Measurements from ENCODE around the gene CTDP1.
"Not testable (repeated sequence)": the region's sequence is repeated elsewhere in the genome, so short reads cannot be mapped to it uniquely, and the experiment has no call there.

CTDP1 gene

DNA sequence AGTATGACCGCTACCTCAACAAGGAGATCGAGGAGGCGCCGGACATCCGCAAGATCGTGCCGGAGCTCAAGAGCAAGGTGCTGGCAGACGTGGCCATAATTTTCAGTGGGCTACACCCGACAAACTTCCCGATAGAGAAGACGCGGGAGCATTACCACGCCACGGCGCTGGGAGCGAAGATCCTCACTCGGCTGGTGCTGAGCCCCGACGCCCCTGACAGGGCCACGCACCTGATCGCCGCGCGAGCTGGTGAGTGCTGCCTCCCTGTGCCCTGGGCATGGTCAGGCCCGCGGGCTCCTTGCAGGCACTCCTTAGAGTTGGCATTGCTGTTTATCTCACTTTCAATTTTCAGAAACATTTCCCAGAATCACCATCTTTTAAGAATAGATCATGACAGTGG is 35.7 kb downstream of the CTDP1 start:
- Histone ChIP-seq H3K36me3 (ENCODE audit: insufficient read depth, low read length) (no peaks in the 10 kb centered on the region), H3K27ac (no peak overlapping the region), H3K9ac (ENCODE audit: insufficient read length) (no peak overlapping the region), H3K4me3 (no peak overlapping the region), H3K9me3 (ENCODE audit: low read depth, low read length) (no peaks in the 10 kb centered on the region)
- TF ChIP-seq EZH2 (IDR thresholded peaks at IDR 0.05) (no peak), POLR2AphosphoS5 (IDR thresholded peaks at IDR 0.05; ENCODE audit: borderline replicate concordance, low read depth, low read length) (no peak), FOXP2 (optimal IDR thresholded peaks at IDR 0.05; ENCODE audit: control extremely low read depth, extremely low read length, insufficient read depth) (no peak)
- DNase-seq (ENCODE audit: low read depth, low spot score), result no peak

DNA sequence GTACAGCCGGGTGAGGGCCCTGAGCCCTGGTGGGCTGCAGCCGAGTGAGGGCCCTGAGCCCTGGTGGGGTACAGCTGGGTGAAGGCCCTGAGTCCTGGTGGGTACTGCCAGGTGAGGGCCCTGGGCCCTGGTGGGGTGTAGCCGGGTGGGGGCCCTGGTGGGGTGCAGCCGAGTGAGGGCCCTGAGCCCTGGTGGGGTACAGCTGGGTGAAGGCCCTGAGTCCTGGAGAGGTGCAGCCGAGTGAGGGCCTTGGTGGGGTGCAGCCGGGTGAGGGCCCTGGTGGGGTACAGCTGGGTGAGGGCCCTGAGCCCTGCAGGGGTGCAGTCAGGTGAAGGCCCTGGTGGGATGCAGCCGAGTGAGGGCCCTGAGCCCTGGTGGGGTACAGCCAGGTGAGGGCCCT is 37.5 kb downstream of the CTDP1 start:
- Histone ChIP-seq H3K27ac (no peak overlapping the region), H3K9ac (ENCODE audit: insufficient read length) (no peak overlapping the region), H3K4me3 (no peak overlapping the region), H3K36me3 (ENCODE audit: insufficient read depth, low read length) (no peaks in the 10 kb centered on the region), H3K9me3 (ENCODE audit: low read depth, low read length) (no peaks in the 10 kb centered on the region)
- no peak for TF ChIP-seq EZH2 (IDR thresholded peaks at IDR 0.05)
- TF ChIP-seq POLR2AphosphoS5 (IDR thresholded peaks at IDR 0.05; ENCODE audit: borderline replicate concordance, low read depth, low read length), result no peak
- no peak for TF ChIP-seq FOXP2 (optimal IDR thresholded peaks at IDR 0.05; ENCODE audit: control extremely low read depth, extremely low read length, insufficient read depth)
- no peak for DNase-seq (ENCODE audit: low read depth, low spot score)

DNA sequence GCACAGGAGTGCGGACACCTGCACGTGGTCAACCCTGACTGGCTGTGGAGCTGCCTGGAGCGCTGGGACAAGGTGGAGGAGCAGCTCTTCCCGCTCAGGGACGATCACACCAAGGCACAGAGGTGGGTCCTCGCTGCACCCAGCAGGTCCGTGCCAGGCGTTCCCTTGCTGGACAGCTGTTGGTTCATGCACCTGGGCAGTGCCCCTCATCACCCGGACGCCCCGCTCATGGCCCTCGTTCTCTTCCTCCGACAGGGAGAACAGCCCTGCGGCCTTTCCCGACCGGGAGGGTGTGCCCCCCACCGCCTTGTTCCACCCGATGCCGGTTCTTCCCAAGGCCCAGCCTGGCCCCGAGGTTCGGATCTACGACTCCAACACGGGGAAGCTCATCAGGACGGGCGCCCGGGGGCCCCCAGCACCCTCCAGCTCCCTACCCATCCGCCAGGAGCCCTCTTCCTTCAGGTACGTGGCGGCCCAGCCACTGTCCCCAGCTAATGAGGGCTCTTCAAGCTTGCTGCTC is 38.0 kb downstream of the CTDP1 start:
- Histone ChIP-seq H3K9ac (ENCODE audit: insufficient read length) (no peak overlapping the region), H3K9me3 (ENCODE audit: low read depth, low read length) (no peaks in the 10 kb centered on the region), H3K27ac (no peak overlapping the region), H3K4me3 (no peak overlapping the region), H3K36me3 (ENCODE audit: insufficient read depth, low read length) (no peaks in the 10 kb centered on the region)
- no peak for DNase-seq (ENCODE audit: low read depth, low spot score)
- no peak for TF ChIP-seq FOXP2 (optimal IDR thresholded peaks at IDR 0.05; ENCODE audit: control extremely low read depth, extremely low read length, insufficient read depth)
- no peak for TF ChIP-seq EZH2 (IDR thresholded peaks at IDR 0.05)
- TF ChIP-seq POLR2AphosphoS5 (IDR thresholded peaks at IDR 0.05; ENCODE audit: borderline replicate concordance, low read depth, low read length), result no peak

DNA sequence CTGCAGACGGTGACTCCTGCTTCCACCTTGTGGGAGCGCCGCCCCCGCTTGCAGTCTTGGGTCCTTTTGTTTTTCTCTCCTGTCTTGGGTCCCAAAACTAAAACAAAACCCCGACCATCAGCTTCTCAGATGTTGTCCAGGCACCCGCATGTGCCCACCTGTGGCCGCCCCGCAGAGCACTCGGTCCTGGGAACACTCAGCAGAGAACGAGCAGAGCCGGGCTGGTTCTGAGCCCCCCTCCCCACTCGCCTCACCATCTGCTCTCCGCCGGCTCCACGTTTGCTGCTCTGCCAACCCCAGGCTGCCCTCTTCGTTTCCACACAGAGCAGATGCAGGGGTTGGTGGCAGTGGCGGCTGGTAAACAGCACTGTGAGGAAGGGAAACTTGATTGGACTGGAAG is 38.5 kb downstream of the CTDP1 start:
- Histone ChIP-seq H3K9me3 (ENCODE audit: low read depth, low read length) (no peaks in the 10 kb centered on the region), H3K36me3 (ENCODE audit: insufficient read depth, low read length) (no peaks in the 10 kb centered on the region), H3K27ac (no peak overlapping the region), H3K9ac (ENCODE audit: insufficient read length) (no peak overlapping the region), H3K4me3 (no peak overlapping the region)
- TF ChIP-seq EZH2 (IDR thresholded peaks at IDR 0.05) (no peak), FOXP2 (optimal IDR thresholded peaks at IDR 0.05; ENCODE audit: control extremely low read depth, extremely low read length, insufficient read depth) (no peak), POLR2AphosphoS5 (IDR thresholded peaks at IDR 0.05; ENCODE audit: borderline replicate concordance, low read depth, low read length) (no peak)
- no peak for DNase-seq (ENCODE audit: low read depth, low spot score)

DNA sequence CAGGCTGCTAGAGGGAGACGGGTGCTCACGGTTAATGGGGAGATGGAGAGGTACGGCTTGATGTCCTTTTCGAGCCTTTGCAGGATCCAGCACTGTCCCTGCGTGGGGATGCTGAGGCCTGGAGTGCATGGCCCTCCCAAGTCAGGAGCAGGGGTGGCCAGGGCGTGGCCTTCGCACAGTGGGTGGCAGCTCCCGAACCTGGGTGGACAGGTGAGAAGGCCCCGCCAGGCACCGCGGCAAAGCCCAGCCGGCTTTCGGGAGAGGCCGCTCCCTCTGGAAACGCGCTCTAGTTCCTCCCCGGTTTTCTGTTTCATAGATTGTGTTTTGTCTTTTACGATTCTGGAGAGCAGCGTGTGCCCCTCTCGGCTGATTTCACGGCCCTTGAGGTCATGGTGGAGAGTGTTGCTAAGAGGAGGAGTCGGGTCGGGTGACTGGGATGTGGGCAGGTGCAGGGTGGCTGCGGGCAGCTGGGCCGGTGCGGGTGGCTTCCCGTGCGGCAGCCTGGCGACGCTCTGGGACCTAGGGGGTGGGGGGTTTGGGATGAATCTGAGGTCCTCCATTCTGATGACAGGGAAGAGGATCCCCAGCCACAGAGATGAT is 39.4 kb downstream of the CTDP1 start:
- no peak for TF ChIP-seq FOXP2 (optimal IDR thresholded peaks at IDR 0.05; ENCODE audit: control extremely low read depth, extremely low read length, insufficient read depth)
- Histone ChIP-seq H3K27ac (no peak overlapping the region), H3K9me3 (ENCODE audit: low read depth, low read length) (no peaks in the 10 kb centered on the region), H3K9ac (ENCODE audit: insufficient read length) (no peak overlapping the region), H3K4me3 (no peak overlapping the region), H3K36me3 (ENCODE audit: insufficient read depth, low read length) (no peaks in the 10 kb centered on the region)
- no peak for DNase-seq (ENCODE audit: low read depth, low spot score)

DNA sequence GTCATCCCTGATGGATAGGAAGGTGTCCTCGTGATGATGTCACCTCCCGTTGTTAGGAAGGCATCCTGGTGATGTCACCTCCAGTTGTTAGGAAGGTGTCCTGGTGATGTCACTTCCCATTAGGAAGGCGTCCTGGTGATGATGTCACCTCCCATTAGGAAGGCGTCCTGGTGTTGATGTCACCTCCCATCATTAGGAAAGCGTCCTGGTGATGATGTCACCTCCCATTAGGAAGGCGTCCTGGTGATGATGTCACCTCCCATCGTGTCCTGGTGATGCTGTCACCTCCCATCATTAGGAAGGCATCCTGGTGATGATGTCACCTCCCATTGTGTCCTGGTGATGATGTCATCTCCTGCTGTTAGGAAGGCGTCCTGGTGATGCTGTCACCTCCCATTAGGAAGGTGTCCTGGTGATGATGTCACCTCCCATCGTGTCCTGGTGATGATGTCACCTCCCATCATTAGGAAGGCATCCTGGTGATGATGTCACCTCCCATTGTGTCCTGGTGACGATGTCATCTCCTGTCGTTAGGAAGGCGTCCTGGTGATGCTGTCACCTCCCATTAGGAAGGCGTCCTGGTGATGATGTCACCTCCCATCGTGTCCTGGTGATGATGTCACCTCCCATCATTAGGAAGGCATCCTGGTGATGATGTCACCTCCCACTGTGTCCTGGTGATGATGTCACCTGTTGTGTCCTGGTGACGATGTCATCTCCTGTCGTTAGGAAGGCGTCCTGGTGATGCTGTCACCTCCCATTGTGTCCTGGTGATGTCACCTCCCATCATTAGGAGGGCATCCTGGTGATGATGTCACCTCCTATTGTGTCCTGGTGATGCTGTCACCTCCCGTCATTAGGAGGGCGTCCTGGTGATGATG is 40.1 kb downstream of the CTDP1 start:
- H3K36me3 ChIP-seq (ENCODE audit: insufficient read depth, low read length); DNase-seq (ENCODE audit: low read depth, low spot score); H3K27ac ChIP-seq; H3K4me3 ChIP-seq; H3K9ac ChIP-seq (ENCODE audit: insufficient read length); H3K9me3 ChIP-seq (ENCODE audit: low read depth, low read length): not testable (repeated sequence)

DNA sequence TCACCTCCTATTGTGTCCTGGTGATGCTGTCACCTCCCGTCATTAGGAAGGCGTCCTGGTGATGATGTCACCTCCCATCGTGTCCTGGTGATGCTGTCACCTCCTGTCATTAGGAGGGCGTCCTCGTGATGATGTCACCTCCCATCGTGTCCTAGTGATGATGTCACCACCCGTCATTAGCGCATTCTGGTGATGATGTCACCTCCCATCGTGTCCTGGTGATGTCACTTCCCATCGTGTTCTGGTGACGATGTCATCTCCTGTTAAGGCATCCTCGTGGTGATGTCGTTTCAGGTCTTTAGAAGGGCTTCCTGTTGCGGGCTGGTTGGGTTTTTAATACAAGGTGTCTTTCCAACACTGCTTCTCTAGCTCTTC is 40.7 kb downstream of the CTDP1 start:
- Histone ChIP-seq H3K4me3 (no peak overlapping the region), H3K9ac (ENCODE audit: insufficient read length) (no peak overlapping the region), H3K36me3 (ENCODE audit: insufficient read depth, low read length) (no peaks in the 10 kb centered on the region), H3K27ac (no peak overlapping the region), H3K9me3 (ENCODE audit: low read depth, low read length) (no peaks in the 10 kb centered on the region)
- no peak for TF ChIP-seq EZH2 (IDR thresholded peaks at IDR 0.05)
- no peak for TF ChIP-seq FOXP2 (optimal IDR thresholded peaks at IDR 0.05; ENCODE audit: control extremely low read depth, extremely low read length, insufficient read depth)
- TF ChIP-seq POLR2AphosphoS5 (IDR thresholded peaks at IDR 0.05; ENCODE audit: borderline replicate concordance, low read depth, low read length), result no peak
- no peak for DNase-seq (ENCODE audit: low read depth, low spot score)

DNA sequence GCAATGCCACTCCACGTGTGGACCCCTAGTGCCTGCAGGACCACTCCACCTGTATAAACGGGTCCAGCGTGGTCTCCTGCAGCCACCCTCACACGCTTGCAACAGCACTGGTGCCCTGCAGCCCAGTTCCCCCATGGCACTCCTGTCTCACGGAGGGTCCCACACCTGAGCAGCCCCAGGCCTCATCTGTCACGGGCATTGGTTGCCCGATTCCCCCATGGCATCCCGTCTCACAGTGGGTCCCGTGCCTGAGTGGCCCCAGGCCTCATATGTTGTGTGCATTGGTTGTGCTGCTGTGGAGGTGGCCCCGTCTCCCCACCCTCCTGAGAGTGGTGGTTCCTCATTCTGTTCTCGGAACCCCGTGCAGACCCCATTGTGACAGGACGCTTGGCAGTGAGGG is 43.4 kb downstream of the CTDP1 start:
- H3K36me3 ChIP-seq (ENCODE audit: insufficient read depth, low read length), result no peaks in the 10 kb centered on the region

More for the DNA sequence above, 43.4 kb downstream of the CTDP1 start:
- Histone ChIP-seq H3K9me3 (ENCODE audit: low read depth, low read length) (no peaks in the 10 kb centered on the region), H3K27ac (no peak overlapping the region), H3K9ac (ENCODE audit: insufficient read length) (no peak overlapping the region), H3K4me3 (no peak overlapping the region)
- TF ChIP-seq FOXP2 (optimal IDR thresholded peaks at IDR 0.05; ENCODE audit: control extremely low read depth, extremely low read length, insufficient read depth), result no peak
- no peak for TF ChIP-seq POLR2AphosphoS5 (IDR thresholded peaks at IDR 0.05; ENCODE audit: borderline replicate concordance, low read depth, low read length)
- no peak for TF ChIP-seq EZH2 (IDR thresholded peaks at IDR 0.05)
- DNase-seq (ENCODE audit: low read depth, low spot score), result no peak
